OCI-LY7 (cell line): ENCODE measurements around the gene ATXN1. TPM values are rescaled to one million over a fixed set of nuclear protein-coding genes. Genes with fewer than 3 reads are reported as not detected.

Experiments
- BruUV-seq: library from RNA; stranded (reverse); fragments of 400-500 nt; replicated peaks from 2 replicates; lab custom pipeline; 2021; lab: Mats Ljungman, UMichigan
- CTCF ChIA-PET: fragments of 300-600 bp; sonication (Branson Sonifier 250); formaldehyde crosslinking; loops from one replicate; lab custom pipeline; 2022; ENCODE audit warnings: antibody characterized with exemption; ENCODE audit not compliant: unreplicated experiment; lab: Charles Lee
- POLR2A ChIA-PET: fragments of 300-600 bp; sonication (Branson Sonifier 250); formaldehyde crosslinking; loops from one replicate; lab custom pipeline; 2022; ENCODE audit warnings: antibody characterized with exemption; lab: Charles Lee
- DNase-seq: peaks from one replicate; pipeline ENCODE4 v3.0.0-alpha.2; 2015; ENCODE audit warnings: low spot score
- H2AFZ ChIP-seq: fragments of 200-600 bp; sonication (generic), shearing (Covaris generic); 2 replicates; pipeline ENCODE4 v1.6.1; 2014; ENCODE audit warnings: mild to moderate bottlenecking, antibody characterized with exemption, low read length, moderate library complexity
- H3K27ac ChIP-seq: fragments of 200-600 bp; sonication (generic); 2 replicates; pipeline ENCODE4 v1.5.1; 2014; ENCODE audit warnings: mixed run types, low read depth, mild to moderate bottlenecking, moderate library complexity, low read length, inconsistent platforms; ENCODE audit not compliant: poor library complexity, severe bottlenecking
- H3K36me3 ChIP-seq: fragments of 200-600 bp; sonication (generic); 2 replicates; pipeline ENCODE4 v1.6.1; 2014; ENCODE audit warnings: mild to moderate bottlenecking, antibody characterized with exemption, low read length, moderate library complexity, mixed read lengths; ENCODE audit not compliant: insufficient read depth
- H3K4me1 ChIP-seq: fragments of 200-600 bp; sonication (generic); 2 replicates; pipeline ENCODE4 v1.5.1; 2014; ENCODE audit warnings: mild to moderate bottlenecking, low read length; ENCODE audit not compliant: insufficient read depth, poor library complexity, severe bottlenecking
- H3K4me2 ChIP-seq: fragments of 200-600 bp; sonication (generic); 2 replicates; pipeline ENCODE4 v1.6.1; 2014; ENCODE audit warnings: mild to moderate bottlenecking, low read length
- H3K4me3 ChIP-seq: fragments of 200-600 bp; sonication (generic); 2 replicates; pipeline ENCODE4 v1.5.1; 2014; ENCODE audit warnings: mild to moderate bottlenecking, low read depth, low read length; ENCODE audit not compliant: poor library complexity, severe bottlenecking
- H3K79me2 ChIP-seq: fragments of 200-600 bp; sonication (generic); 2 replicates; pipeline ENCODE4 v1.6.1; 2016; ENCODE audit warnings: low read depth, mild to moderate bottlenecking, low read length, moderate library complexity, mixed read lengths; ENCODE audit not compliant: insufficient read depth
- H3K9me2 ChIP-seq: fragments of 200-600 bp; sonication (generic); 2 replicates; pipeline ENCODE4 v1.6.1; 2016; ENCODE audit warnings: mild to moderate bottlenecking, low read length, mixed read lengths; ENCODE audit not compliant: insufficient read depth
- H3K9me3 ChIP-seq: fragments of 200-600 bp; sonication (generic); 2 replicates; pipeline ENCODE4 v1.6.1; 2014; ENCODE audit warnings: mild to moderate bottlenecking, mixed run types, low read length, mixed read lengths
- H4K20me1 ChIP-seq: fragments of 200-600 bp; sonication (generic); 2 replicates; pipeline ENCODE4 v1.6.1; 2014; ENCODE audit warnings: mild to moderate bottlenecking, antibody characterized with exemption, low read length, moderate library complexity, mixed read lengths; ENCODE audit not compliant: insufficient read depth
- CTCF ChIP-seq: fragments of 200-600 bp; sonication (generic); conservative IDR thresholded peaks from 2 replicates; pipeline ENCODE4 v1.5.1; 2014; ENCODE audit warnings: mild to moderate bottlenecking, antibody characterized with exemption, low read length, moderate library complexity, mixed read lengths
- EZH2phosphoT487 ChIP-seq: fragments of 200-600 bp; sonication (generic); IDR thresholded peaks from 2 replicates; pipeline ENCODE4 v1.6.1; 2018; ENCODE audit warnings: low read depth, borderline replicate concordance, mild to moderate bottlenecking, mixed run types, antibody characterized with exemption, low read length, moderate library complexity, mixed read lengths
- intact Hi-C: fragments of 100-400 bp; cut with micrococcal nuclease; formaldehyde crosslinking; loops from one replicate; pipeline ENCODE4 v1.10.0; 2022; ENCODE audit not compliant: unreplicated experiment
- total RNA-seq, 2 experiments: library from RNA; depleted of rRNA in 1 of 2; stranded (reverse); fragments of >200 nt in 1 of 2; shearing (Covaris generic) in 1 of 2; gene quantifications; 2 replicates each; pipeline ENCODE4 v1.2.3, GENCODE V29; 2014 to 2022

ATXN1 gene
- total RNA-seq, 2 experiments from 2014 or later = not detected

- ChIA-PET POLR2A (interaction anchor here (0.7 kb wide), 1 partner anchor 287 kb away, joined by 4 read pairs; no protein-coding TSS in a partner anchor), CTCF (no interaction called here)
- no peak overlapping the region for H3K27ac ChIP-seq
- BruUV-seq = no TSS peak
- no peaks in the 10 kb centered on the region for H3K79me2 ChIP-seq
- intact Hi-C loops = no loop called here
- no peak for TF ChIP-seq EZH2phosphoT487
- no peak for TF ChIP-seq CTCF
- no peak for DNase-seq
- H2AFZ ChIP-seq = no peak overlapping the region
- no peak overlapping the region for H3K4me2 ChIP-seq
- no peaks in the 10 kb centered on the region for H3K36me3 ChIP-seq
- no peaks in the 10 kb centered on the region for H3K9me2 ChIP-seq
- H4K20me1 ChIP-seq = no peaks in the 10 kb centered on the region
- no peaks in the 10 kb centered on the region for H3K4me1 ChIP-seq
- H3K9me3 ChIP-seq = no peaks in the 10 kb centered on the region
- no peak overlapping the region for H3K4me3 ChIP-seq
These were observed 14.9 kb downstream of the ATXN1 start for GRCh38 chr6:16746401-16746800.

GRCh38 chr6:16743664-16744210, 17.5 kb downstream of the ATXN1 start:
- H4K20me1 ChIP-seq = no peaks in the 10 kb centered on the region
- ChIA-PET POLR2A (no interaction called here), CTCF (no interaction called here)
- no peak overlapping the region for H2AFZ ChIP-seq
- H3K79me2 ChIP-seq = no peaks in the 10 kb centered on the region
- no peak overlapping the region for H3K4me3 ChIP-seq
- no peak for DNase-seq
- no peak for TF ChIP-seq EZH2phosphoT487
- no peak for TF ChIP-seq CTCF
- H3K4me2 ChIP-seq = no peak overlapping the region
- H3K9me3 ChIP-seq = no peaks in the 10 kb centered on the region
- no peaks in the 10 kb centered on the region for H3K4me1 ChIP-seq
- H3K36me3 ChIP-seq = no peaks in the 10 kb centered on the region
- no TSS peak for BruUV-seq
- no peaks in the 10 kb centered on the region for H3K9me2 ChIP-seq
- no peak overlapping the region for H3K27ac ChIP-seq
- intact Hi-C loops = no loop called here

GRCh38 chr6:16742116-16742515, 19.1 kb downstream of the ATXN1 start:
- Histone ChIP-seq H3K4me3 (no peak overlapping the region), H3K79me2 (no peaks in the 10 kb centered on the region), H3K4me2 (no peak overlapping the region), H2AFZ (no peak overlapping the region), H4K20me1 (no peaks in the 10 kb centered on the region), H3K36me3 (no peaks in the 10 kb centered on the region), H3K27ac (no peak overlapping the region), H3K4me1 (no peaks in the 10 kb centered on the region), H3K9me2 (no peaks in the 10 kb centered on the region), H3K9me3 (no peaks in the 10 kb centered on the region)
- DNase-seq = no peak
- ChIA-PET POLR2A (no interaction called here), CTCF (no interaction called here)
- BruUV-seq = no TSS peak
- no peak for TF ChIP-seq CTCF
- TF ChIP-seq EZH2phosphoT487 = no peak
- intact Hi-C loops = no loop called here
